HG03521 (cell line): ENCODE results near the gene SAP25.
"Not testable (repeated sequence)": the region's sequence is repeated elsewhere in the genome, so short reads cannot be mapped to it uniquely, and the experiment has no call there.

ENCODE experiments used
- ATAC-seq: cut with Tn5 transposase; IDR thresholded peaks from one replicate; pipeline ENCODE4 v1.9.1; 2021; ENCODE audit warnings: mild to moderate bottlenecking, moderate library complexity; ENCODE audit not compliant: unreplicated experiment

The SAP25 gene

GRCh38 chr7:100562195-100563099, 11.3 kb downstream of the SAP25 start:
- no peak for ATAC-seq

- no peak for ATAC-seq
Observed at GRCh38 chr7:100561491-100562194, 12.1 kb downstream of the SAP25 start.

GRCh38 chr7:100559127-100559526, 14.6 kb downstream of the SAP25 start:
- no peak for ATAC-seq

- ATAC-seq, result no peak
Observed at GRCh38 chr7:100556541-100556940, 17.2 kb downstream of the SAP25 start.

GRCh38 chr7:100555701-100556100, 18.0 kb downstream of the SAP25 start:
- no peak for ATAC-seq

GRCh38 chr7:100553032-100553431, 20.7 kb downstream of the SAP25 start:
- no peak for ATAC-seq

GRCh38 chr7:100552532-100552931, 21.2 kb downstream of the SAP25 start:
- ATAC-seq, result no peak

GRCh38 chr7:100548446-100548845, 25.3 kb downstream of the SAP25 start:
- not testable (repeated sequence) for ATAC-seq

- no peak for ATAC-seq
Observed at GRCh38 chr7:100547872-100548271, 25.8 kb downstream of the SAP25 start.

- ATAC-seq, result no peak
Observed at GRCh38 chr7:100546926-100547800, 26.5 kb downstream of the SAP25 start.

- ATAC-seq, result no peak
Observed at GRCh38 chr7:100546129-100546925, 27.4 kb downstream of the SAP25 start.

GRCh38 chr7:100545360-100546128, 28.2 kb downstream of the SAP25 start:
- no peak for ATAC-seq

GRCh38 chr7:100544967-100545359, 28.7 kb downstream of the SAP25 start:
- no peak for ATAC-seq

- no peak for ATAC-seq
Observed at GRCh38 chr7:100544386-100544785, 29.3 kb downstream of the SAP25 start.

GRCh38 chr7:100543586-100543985, 30.1 kb downstream of the SAP25 start:
- no peak for ATAC-seq

- ATAC-seq, result not testable (repeated sequence)
Observed at GRCh38 chr7:100541309-100541708, 32.4 kb downstream of the SAP25 start.

GRCh38 chr7:100540073-100540723, 33.5 kb downstream of the SAP25 start:
- ATAC-seq, result no peak

- ATAC-seq, result no peak
Observed at GRCh38 chr7:100539436-100540006, 34.2 kb downstream of the SAP25 start.
